Mucosa of descending colon (tissue), 3 donors: ENCODE data around the gene FAM107B. TPM values are rescaled to one million over a fixed set of nuclear protein-coding genes. Genes with fewer than 3 reads are reported as not detected.
"Not testable (repeated sequence)": the region's sequence is repeated elsewhere in the genome, so short reads cannot be mapped to it uniquely, and the experiment has no call there.

Experiments used
- ATAC-seq: fragments of 200-7000 bp; cut with Tn5 transposase; one replicate; pipeline ENCODE4 v1.9.1; 2020; ENCODE audit warnings: mild to moderate bottlenecking, moderate library complexity
- DNase-seq, 3 donors: peaks; one replicate each; pipeline ENCODE4 v3.0.0-alpha.2; 2020
- H3K36me3 ChIP-seq: fragments of 200-600 bp; one replicate; pipeline ENCODE4 v1.8.0; 2021; ENCODE audit warnings: low read depth, mild to moderate bottlenecking
- H3K4me1 ChIP-seq: fragments of 200-600 bp; one replicate; pipeline ENCODE4 v1.8.0; 2021; ENCODE audit warnings: low read depth, mild to moderate bottlenecking
- H3K4me3 ChIP-seq: fragments of 200-600 bp; one replicate; pipeline ENCODE4 v1.8.0; 2021; ENCODE audit warnings: mild to moderate bottlenecking
- H3K9me3 ChIP-seq: fragments of 200-600 bp; one replicate; pipeline ENCODE4 v1.8.0; 2021; ENCODE audit warnings: mild to moderate bottlenecking
- intact Hi-C, 2 donors: fragments of 100-400 bp; cut with DNase I in 1 of 2; cut with micrococcal nuclease in 1 of 2; formaldehyde crosslinking; loops; one replicate each; pipeline versions ENCODE4 v1.11.0 to v1.11.1; 2022; cut with DNase I, micrococcal nuclease
- total RNA-seq, 3 donors: library from RNA; stranded (reverse); fragmentation: NEBNext Ultra II Directional in 2 of 3; extraction: Animal tissue kit (Norgen Biotek cat#: 25700) in 2 of 3; gene quantifications; one replicate each; pipeline versions ENCODE4 v1.2.1 to v1.2.4, GENCODE V29; 2021 to 2023
- TF ChIP-seq, protein P1 (sequence below): fragments of 200-600 bp; IDR thresholded peaks from one replicate; pipeline ENCODE4 v1.8.0; 2022; ENCODE audit warnings: antibody characterized with exemption, mild to moderate bottlenecking
- donor health status: DM: no; HTN: no; CAD: no; lungs with moderate emphysema.
- donor health status: DM: no; HTN: no; CAD: no.
- donor health status: DM: no; HTN: yes; CAD: no.

FAM107B gene
- total RNA-seq, 3 donors from 2014 or later = 45.6 to 77.7 (median 76.9) TPM

- TF ChIP-seq, protein P1, sequence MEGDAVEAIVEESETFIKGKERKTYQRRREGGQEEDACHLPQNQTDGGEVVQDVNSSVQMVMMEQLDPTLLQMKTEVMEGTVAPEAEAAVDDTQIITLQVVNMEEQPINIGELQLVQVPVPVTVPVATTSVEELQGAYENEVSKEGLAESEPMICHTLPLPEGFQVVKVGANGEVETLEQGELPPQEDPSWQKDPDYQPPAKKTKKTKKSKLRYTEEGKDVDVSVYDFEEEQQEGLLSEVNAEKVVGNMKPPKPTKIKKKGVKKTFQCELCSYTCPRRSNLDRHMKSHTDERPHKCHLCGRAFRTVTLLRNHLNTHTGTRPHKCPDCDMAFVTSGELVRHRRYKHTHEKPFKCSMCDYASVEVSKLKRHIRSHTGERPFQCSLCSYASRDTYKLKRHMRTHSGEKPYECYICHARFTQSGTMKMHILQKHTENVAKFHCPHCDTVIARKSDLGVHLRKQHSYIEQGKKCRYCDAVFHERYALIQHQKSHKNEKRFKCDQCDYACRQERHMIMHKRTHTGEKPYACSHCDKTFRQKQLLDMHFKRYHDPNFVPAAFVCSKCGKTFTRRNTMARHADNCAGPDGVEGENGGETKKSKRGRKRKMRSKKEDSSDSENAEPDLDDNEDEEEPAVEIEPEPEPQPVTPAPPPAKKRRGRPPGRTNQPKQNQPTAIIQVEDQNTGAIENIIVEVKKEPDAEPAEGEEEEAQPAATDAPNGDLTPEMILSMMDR = no peak
- peaks cover 4% of the 10 kb centered on the region for H3K4me1 ChIP-seq
- no peaks in the 10 kb centered on the region for H3K9me3 ChIP-seq
- ATAC-seq (no peak), DNase-seq (no peak)
- H3K36me3 ChIP-seq = no peaks in the 10 kb centered on the region
- no peak overlapping the region for H3K4me3 ChIP-seq
- intact Hi-C loops = no loop called here
Measured at GRCh38 chr10:14660831-14661230, 113.9 kb downstream of the FAM107B start.

- peak; percentile 31 to 70 (median 40) for DNase-seq
- intact Hi-C loops = no loop called here
- no peaks in the 10 kb centered on the region for H3K4me1 ChIP-seq
- H3K9me3 ChIP-seq = no peaks in the 10 kb centered on the region
- TF ChIP-seq, protein P1 = no peak
- ATAC-seq = peak; percentile 66
- no peaks in the 10 kb centered on the region for H3K36me3 ChIP-seq
- H3K4me3 ChIP-seq = no peak overlapping the region
Measured at GRCh38 chr10:14659626-14660196, 115.0 kb downstream of the FAM107B start.

- intact Hi-C loops, H3K4me3 ChIP-seq, H3K4me1 ChIP-seq, ATAC-seq, H3K9me3 ChIP-seq, H3K36me3 ChIP-seq, DNase-seq: not testable (repeated sequence)
Measured at GRCh38 chr10:14659137-14659536, 115.6 kb downstream of the FAM107B start.

GRCh38 chr10:14658331-14659127, 116.2 kb downstream of the FAM107B start:
- DNase-seq (no peak), ATAC-seq (no peak)
- Histone ChIP-seq H3K4me3 (no peak overlapping the region), H3K9me3 (no peaks in the 10 kb centered on the region), H3K4me1 (peaks cover 6% of the 10 kb centered on the region), H3K36me3 (no peaks in the 10 kb centered on the region)
- TF ChIP-seq, protein P1 = no peak
- intact Hi-C loops = no loop called here

DNA sequence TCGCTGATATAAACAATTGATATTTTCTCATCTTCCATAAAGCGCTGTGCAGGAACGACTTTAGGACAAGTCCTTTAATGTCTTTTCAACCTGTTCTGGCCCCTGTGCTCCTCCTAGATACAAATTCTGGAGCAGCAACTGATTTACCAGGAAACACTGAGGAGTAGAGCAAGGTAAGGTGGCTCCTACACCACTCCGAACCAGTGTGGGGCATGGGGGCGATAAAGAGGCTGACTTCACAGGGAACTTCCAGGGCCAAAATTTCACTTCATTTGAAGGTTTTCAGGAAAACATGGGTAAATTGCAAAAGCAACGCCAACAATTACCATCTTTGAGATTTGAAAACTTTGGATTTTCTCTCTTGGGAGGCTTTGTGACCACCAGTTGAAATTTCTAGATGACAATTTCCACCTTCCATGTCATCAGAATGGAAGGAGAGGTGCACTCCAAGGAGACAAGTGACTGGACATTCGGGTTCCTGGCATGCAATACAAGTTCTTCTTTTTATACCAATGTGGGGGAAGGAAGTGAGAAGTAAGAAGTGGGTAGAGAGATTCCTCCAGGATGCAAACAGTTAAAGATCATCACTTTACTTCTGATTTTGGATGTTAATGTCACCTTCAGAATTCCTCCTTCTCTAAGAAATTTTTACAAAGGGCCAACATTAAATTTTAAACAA, 118.5 kb downstream of the FAM107B start:
- peaks cover 6% of the 10 kb centered on the region for H3K4me1 ChIP-seq
- DNase-seq (no peak), ATAC-seq (no peak)
- H3K9me3 ChIP-seq = no peaks in the 10 kb centered on the region
- TF ChIP-seq, protein P1 = no peak
- intact Hi-C loops = no loop called here
- no peaks in the 10 kb centered on the region for H3K36me3 ChIP-seq
- H3K4me3 ChIP-seq = no peak overlapping the region
